OCI-M2 (cell line): ENCODE data around the gene TFIP11.

Experiments
- DNase-seq: peaks from one replicate; lab custom pipeline; 2025; ENCODE audit not compliant: unreplicated experiment; lab: John Stamatoyannopoulos, UW

TFIP11 gene

GRCh38 chr22:26508148-26508547 lies 4.1 kb downstream of the TFIP11 start:
- no peak for DNase-seq

GRCh38 chr22:26503758-26504157 lies 8.5 kb downstream of the TFIP11 start:
- no peak for DNase-seq

- no peak for DNase-seq
Observed at GRCh38 chr22:26502688-26503561, 9.3 kb downstream of the TFIP11 start.

- DNase-seq, result no peak
Observed at GRCh38 chr22:26501996-26502395, 10.3 kb downstream of the TFIP11 start.

- DNase-seq, result no peak
Observed at GRCh38 chr22:26499188-26499703, 13.0 kb downstream of the TFIP11 start.

GRCh38 chr22:26496456-26496855 lies 15.8 kb downstream of the TFIP11 start:
- DNase-seq, result no peak

GRCh38 chr22:26494506-26494905 lies 17.8 kb downstream of the TFIP11 start:
- DNase-seq, result no peak

- DNase-seq, result no peak
Observed at GRCh38 chr22:26492220-26492619, 20.1 kb downstream of the TFIP11 start.

- DNase-seq, result no peak
Observed at GRCh38 chr22:26489447-26490036, 22.7 kb downstream of the TFIP11 start.

GRCh38 chr22:26487996-26488395 lies 24.3 kb downstream of the TFIP11 start:
- no peak for DNase-seq

- DNase-seq, result no peak
Observed at GRCh38 chr22:26486394-26486793, 25.9 kb downstream of the TFIP11 start.

- no peak for DNase-seq
Observed at GRCh38 chr22:26485806-26486390, 26.4 kb downstream of the TFIP11 start.

GRCh38 chr22:26485013-26485412 lies 27.3 kb downstream of the TFIP11 start:
- no peak for DNase-seq

- DNase-seq, result no peak
Observed at GRCh38 chr22:26484360-26484706, 27.9 kb downstream of the TFIP11 start.

GRCh38 chr22:26483439-26484359 lies 28.6 kb downstream of the TFIP11 start, which contains the start of the genes HPS4 and SRRD:
Gene HPS4 (minus strand): TSS chr22:26483783. CDS start chr22:26481762, 2,021 bp downstream.
Gene SRRD (plus strand): TSS chr22:26483877. CDS start chr22:26483891, 14 bp downstream.
- DNase-seq, result peak; percentile 56

GRCh38 chr22:26483043-26483438 lies 29.2 kb downstream of the TFIP11 start:
- no peak for DNase-seq

GRCh38 chr22:26482161-26482560 lies 30.1 kb downstream of the TFIP11 start:
- no peak for DNase-seq

- no peak for DNase-seq
Observed at GRCh38 chr22:26481694-26482093, 30.6 kb downstream of the TFIP11 start.

- DNase-seq, result no peak
Observed at GRCh38 chr22:26481112-26481693, 31.1 kb downstream of the TFIP11 start.

- no peak for DNase-seq
Observed at GRCh38 chr22:26480611-26480932, 31.7 kb downstream of the TFIP11 start.
